K562 (cell line): ENCODE measurements around the gene TMEM132D. TPM values are rescaled to one million over a fixed set of nuclear protein-coding genes. Genes with fewer than 3 reads are reported as not detected.

Source experiments
- ATAC-seq: fragments of 200-7000 bp; cut with Tn5 transposase; 3 replicates; pipeline ENCODE4 v1.9.1; 2020; ENCODE audit warnings: moderate library complexity
- BruUV-seq: library from RNA; stranded (reverse); fragments of 400-500 nt; replicated peaks from 2 replicates; lab custom pipeline; 2021; lab: Mats Ljungman, UMichigan
- CTCF ChIA-PET: fragments of 300-600 bp; formaldehyde crosslinking; extraction: SDS; loops from one replicate; lab custom pipeline; 2021; ENCODE audit warnings: low intra/inter-chr PET ratio; lab: Yijun Ruan, JAX
- POLR2A ChIA-PET: fragments of 300-600, 350-650 bp; sonication (Branson Sonifier 250); formaldehyde crosslinking; extraction: SDS; loops from one replicate; lab custom pipeline; 2021; ENCODE audit warnings: antibody characterized with exemption, inconsistent platforms; lab: Yijun Ruan, JAX
- DNase-seq, 4 experiments: peaks; one replicate each; pipeline versions ENCODE4 v3.0.0 to v3.0.0-alpha.2; 2011 to 2018; ENCODE audit warnings: low spot score in 3 of 4, mixed read lengths in 3 of 4; ENCODE audit errors: extremely low read depth in 1 of 4
- FAIRE-seq: peaks from 2 replicates; lab custom pipeline; 2011; peaks lifted over from hg19 to GRCh38; lab: Jason Lieb, UNC
- H2AFZ ChIP-seq: 2 replicates; pipeline ENCODE4 v1.6.0; 2011; ENCODE audit warnings: low read depth, low read length, control low read depth, inconsistent platforms
- H3K27ac ChIP-seq: fragments of 200-600 bp; 3 replicates; pipeline ENCODE4 v1.8.0; 2011; ENCODE audit warnings: low read depth, mild to moderate bottlenecking, control low read depth, inconsistent platforms, low read length, moderate library complexity, mixed read lengths; ENCODE audit errors: extremely low read depth
- H3K27me3 ChIP-seq, 2 experiments: fragments of 300-600 bp in 1 of 2; 2 replicates in 1 of 2; 3 replicates in 1 of 2; pipeline versions ENCODE4 v1.6.0 to v1.8.0; 2011; ENCODE audit warnings: inconsistent platforms in 2 of 2, low read length in 2 of 2, mild to moderate bottlenecking in 1 of 2, mixed read lengths in 1 of 2, moderate library complexity in 1 of 2; ENCODE audit not compliant: control insufficient read depth in 2 of 2, insufficient read depth in 2 of 2
- H3K36me3 ChIP-seq: fragments of 300-600 bp; 3 replicates; pipeline ENCODE4 v1.8.0; 2011; ENCODE audit warnings: mild to moderate bottlenecking, low read length, inconsistent platforms; ENCODE audit not compliant: control insufficient read depth, insufficient read depth
- H3K4me1 ChIP-seq, 2 experiments: fragments of 200-600 bp in 1 of 2; replicated peaks in 1 of 2; 2 replicates in 1 of 2; 3 replicates in 1 of 2; pipeline versions ENCODE4 v1.5.1 to v1.8.0; 2011; ENCODE audit warnings: inconsistent platforms in 2 of 2, low read length in 2 of 2, mild to moderate bottlenecking in 1 of 2, mixed read lengths in 1 of 2, moderate library complexity in 1 of 2; ENCODE audit not compliant: control insufficient read depth in 2 of 2, insufficient read depth in 2 of 2
- H3K4me2 ChIP-seq: 2 replicates; pipeline ENCODE4 v1.6.1; 2011; ENCODE audit warnings: low read length, control low read depth, inconsistent platforms, mixed read lengths; ENCODE audit not compliant: insufficient read depth
- H3K4me3 ChIP-seq: fragments of 200-600 bp; sonication (generic), shearing (Covaris generic); 2 replicates; pipeline ENCODE4 v1.5.1; 2016; ENCODE audit warnings: control low read depth, inconsistent platforms
- H3K79me2 ChIP-seq: fragments of 200-600 bp; 3 replicates; pipeline ENCODE4 v1.8.0; 2011; ENCODE audit warnings: low read length, inconsistent platforms; ENCODE audit not compliant: control insufficient read depth, insufficient read depth
- H3K9ac ChIP-seq, 2 experiments: 2 replicates each; pipeline versions ENCODE4 v1.6.0 to v1.6.1; 2011; ENCODE audit warnings: low read depth in 2 of 2, low read length in 2 of 2, control low read depth in 1 of 2, inconsistent platforms in 1 of 2, mild to moderate bottlenecking in 1 of 2, mixed read lengths in 1 of 2; ENCODE audit not compliant: insufficient read depth in 1 of 2
- H3K9me1 ChIP-seq: one replicate; pipeline ENCODE4 v1.6.0; 2011; ENCODE audit warnings: inconsistent platforms, mild to moderate bottlenecking, low read length, moderate library complexity; ENCODE audit not compliant: control insufficient read depth, insufficient read depth
- H3K9me3 ChIP-seq: replicated peaks from 2 replicates; pipeline ENCODE4 v1.5.1; 2011; ENCODE audit warnings: low read depth, low read length, inconsistent platforms; ENCODE audit not compliant: control insufficient read depth, insufficient read depth
- H4K20me1 ChIP-seq: replicated peaks from 2 replicates; pipeline ENCODE4 v1.6.1; 2011; ENCODE audit warnings: low read length, inconsistent platforms, mixed read lengths; ENCODE audit not compliant: control insufficient read depth, insufficient read depth
- NR2C1 ChIP-seq, 2 experiments: fragments of 450-650 bp; IDR thresholded peaks; 2 replicates each; pipeline ENCODE4 v1.6.1; 2017; ENCODE audit warnings: mild to moderate bottlenecking in 2 of 2, antibody characterized with exemption in 1 of 2, inconsistent platforms in 1 of 2, missing compliant biosample characterization in 1 of 2, missing genetic modification characterization in 1 of 2
- REST ChIP-seq, 2 experiments: fragments of 450-650 bp; formaldehyde crosslinking in 1 of 2; IDR thresholded peaks; 2 replicates each; pipeline versions ENCODE4 v1.4.0 to v1.6.1; 2014 to 2020; ENCODE audit warnings: mild to moderate bottlenecking in 2 of 2, borderline replicate concordance in 1 of 2, low read depth in 1 of 2
- TFAM ChIP-seq: fragments of 250-450 bp; sonication (Bioruptor Pico); conservative IDR thresholded peaks from 2 replicates; pipeline ENCODE4 v1.5.0; 2021; ENCODE audit warnings: mild to moderate bottlenecking, moderate library complexity
- WGBS: fragments of 100-300 bp; shearing (Covaris generic); methylation state at CpG from one replicate; pipeline ENCODE4 v1.1.6; 2016; ENCODE audit warnings: low coverage, mixed read lengths; ENCODE audit not compliant: insufficient coverage; ENCODE audit errors: missing lambda C conversion rate; 5-methylcytosine and 5-hydroxymethylcytosine counted together
- in situ Hi-C: fragments of 300-500 bp; cut with MboI; formaldehyde crosslinking; loops from 4 replicates; pipeline ENCODE4 v1.15.0; 2018; ENCODE audit warnings: inconsistent platforms, mixed read lengths
- intact Hi-C: fragments of 100-400 bp; cut with micrococcal nuclease; formaldehyde crosslinking; loops from 2 replicates; pipeline ENCODE4 v1.14.2; 2022
- polyA plus RNA-seq, 8 experiments: library from polyadenylated mRNA; depleted of rRNA in 4 of 8; stranded (reverse) in 5 of 8; unstranded in 3 of 8; fragments of >200 nt; fragmentation: Nextera tagmentation in 2 of 8; fragmentation: Illumina TruSeq in 1 of 8; extraction: Ambion mirVana in 2 of 8; extraction: Trizol in 1 of 8; gene quantifications; 2 replicates each; pipeline versions ENCODE4 v1.2.1 to v1.2.3, GENCODE V29; 2011 to 2014; ENCODE audit warnings: inconsistent platforms in 1 of 8, missing spikeins in 1 of 8
- total RNA-seq, 7 experiments: library from RNA; depleted of rRNA in 6 of 7; stranded (reverse); fragments of >200 nt in 6 of 7; fragmentation: Illumina TruSeq in 2 of 7; extraction: Trizol in 2 of 7; gene quantifications; 2 replicates each; pipeline versions ENCODE4 v1.2.1 to v1.2.3, GENCODE V29; 2011 to 2021; ENCODE audit warnings: low replicate concordance in 1 of 7

The TMEM132D gene
- total and polyA plus RNA-seq, 9 of the 15 experiments (the other 6 are each of a cell fraction or from before 2014, with no cell fraction given), result not detected

GRCh38 chr12:129325566-129325965 lies 578.3 kb downstream of the TMEM132D start (continued):
- TF ChIP-seq NR2C1 (IDR thresholded peaks at IDR 0.05), result no peak
- no peak for TF ChIP-seq NR2C1 (tag; IDR thresholded peaks at IDR 0.05)
- TF ChIP-seq, all 486 proteins: peak for 0

GRCh38 chr12:129312048-129312447 lies 591.8 kb downstream of the TMEM132D start:
- H3K27ac ChIP-seq, result no peak overlapping the region
- H3K27me3 ChIP-seq, result no peaks in the 10 kb centered on the region
- ATAC-seq, result no peak
- POLR2A ChIA-PET, result interaction anchor here (0.7 kb wide), 1 partner anchor 17 kb away, joined by 3 read pairs; no protein-coding TSS in a partner anchor
- no peaks in the 10 kb centered on the region for H3K9me1 ChIP-seq
- intact Hi-C loops (no loop called here), in situ Hi-C loops (no loop called here)
- H2AFZ ChIP-seq, result no peak overlapping the region
- TF ChIP-seq TFAM (no peak), REST (IDR thresholded peaks at IDR 0.05; ENCODE audit: borderline replicate concordance) (peak; percentile 62), REST (CRISPR knock-in tag; IDR thresholded peaks at IDR 0.05; ENCODE audit: low read depth) (no peak)
- no peaks in the 10 kb centered on the region for H3K9me3 ChIP-seq
- WGBS, result 0% methylated on average over 4 of the region's 4 CpGs
- no peaks in the 10 kb centered on the region for H3K36me3 ChIP-seq
- H3K4me3 ChIP-seq, result no peak overlapping the region
- no peaks in the 10 kb centered on the region for H3K4me1 ChIP-seq
- BruUV-seq, result no TSS peak
- no peaks in the 10 kb centered on the region for H3K79me2 ChIP-seq
- CTCF ChIA-PET, result no interaction called here
- DNase-seq, result no peak
- no peaks in the 10 kb centered on the region for H4K20me1 ChIP-seq
- H3K9ac ChIP-seq, result no peak overlapping the region
- no peak for FAIRE-seq
- H3K4me2 ChIP-seq, result no peak overlapping the region
